H1 (cell line): ENCODE results near the gene SPTBN5. TPM values are rescaled to one million over a fixed set of nuclear protein-coding genes. Genes with fewer than 3 reads are reported as not detected.

ENCODE experiments used
- CTCF ChIA-PET: fragments of 300-600 bp; sonication (Branson Sonifier 250); formaldehyde crosslinking; loops from one replicate; lab custom pipeline; 2021; ENCODE audit not compliant: partially characterized antibody; lab: Charles Lee
- POLR2A ChIA-PET: fragments of 300-600 bp; sonication (Branson Sonifier 250); formaldehyde crosslinking; loops from one replicate; lab custom pipeline; 2021; ENCODE audit warnings: inconsistent platforms; ENCODE audit not compliant: partially characterized antibody; lab: Charles Lee
- DNase-seq, 2 experiments: peaks; one replicate each; pipeline versions ENCODE4 v3.0.0 to v3.0.0-alpha.2; 2010 to 2022; ENCODE audit warnings: low spot score in 2 of 2, low read depth in 1 of 2, mixed read lengths in 1 of 2
- FAIRE-seq: peaks from 2 replicates; lab custom pipeline; 2011; peaks lifted over from hg19 to GRCh38; lab: Jason Lieb, UNC
- H2AFZ ChIP-seq: 2 replicates; pipeline ENCODE4 v1.8.1; 2012; ENCODE audit warnings: low read length, inconsistent platforms
- H2AK5ac ChIP-seq: 2 replicates; pipeline ENCODE4 v1.6.1; 2013; ENCODE audit warnings: low read depth, low read length
- H2BK120ac ChIP-seq: replicated peaks from 2 replicates; pipeline ENCODE3; 2013; ENCODE audit warnings: low read depth, low read length, inconsistent platforms
- H2BK12ac ChIP-seq: 2 replicates; pipeline ENCODE4 v1.6.1; 2013; ENCODE audit warnings: low read depth, low read length
- H2BK15ac ChIP-seq: 2 replicates; pipeline ENCODE4 v1.6.1; 2013; ENCODE audit warnings: low read length
- H2BK20ac ChIP-seq: 2 replicates; pipeline ENCODE4 v1.6.1; 2013; ENCODE audit warnings: low read length
- H2BK5ac ChIP-seq: 2 replicates; pipeline ENCODE4 v1.6.1; 2013; ENCODE audit warnings: low read depth, low read length
- H3K14ac ChIP-seq: 2 replicates; pipeline ENCODE4 v1.6.1; 2013; ENCODE audit warnings: inconsistent platforms; ENCODE audit not compliant: insufficient read length
- H3K18ac ChIP-seq: 2 replicates; pipeline ENCODE4 v1.6.1; 2013; ENCODE audit warnings: low read length; ENCODE audit errors: extremely low read depth
- H3K23ac ChIP-seq: 2 replicates; pipeline ENCODE4 v1.6.1; 2013; ENCODE audit warnings: inconsistent platforms; ENCODE audit not compliant: insufficient read length
- H3K23me2 ChIP-seq: 2 replicates; pipeline ENCODE4 v1.6.1; 2013; ENCODE audit warnings: low read depth, low read length
- H3K27ac ChIP-seq: 2 replicates; pipeline ENCODE4 v1.6.1; 2011; ENCODE audit warnings: low read depth, low read length, inconsistent platforms
- H3K27me3 ChIP-seq, 4 experiments: replicated peaks in 1 of 4; 1 replicate in 1 of 4; 2 replicates in 3 of 4; pipeline versions ENCODE4 v1.6.1 to v1.8.1; 2011 to 2013; ENCODE audit warnings: low read length in 3 of 4, mild to moderate bottlenecking in 3 of 4, inconsistent platforms in 2 of 4, mixed read lengths in 2 of 4, moderate library complexity in 1 of 4; ENCODE audit not compliant: control insufficient read depth in 3 of 4, insufficient read depth in 3 of 4; ENCODE audit errors: extremely low read depth in 1 of 4
- H3K36me3 ChIP-seq, 4 experiments: 2 replicates each; pipeline versions ENCODE4 v1.6.1 to v1.8.1; 2011 to 2013; ENCODE audit warnings: mild to moderate bottlenecking in 4 of 4, low read length in 3 of 4, moderate library complexity in 2 of 4, control low read depth in 1 of 4, inconsistent platforms in 1 of 4; ENCODE audit not compliant: insufficient read depth in 4 of 4, control insufficient read depth in 2 of 4
- H3K4ac ChIP-seq: replicated peaks from 2 replicates; pipeline ENCODE3; 2013; ENCODE audit warnings: low read length, low read depth, mixed read lengths, inconsistent platforms; ENCODE audit not compliant: insufficient read length
- H3K4me1 ChIP-seq, 4 experiments: replicated peaks in 1 of 4; 1 replicate in 1 of 4; 2 replicates in 3 of 4; pipeline versions ENCODE4 v1.6.1 to v1.8.1; 2011 to 2013; ENCODE audit warnings: low read length in 3 of 4, inconsistent platforms in 2 of 4, mixed read lengths in 1 of 4; ENCODE audit not compliant: insufficient read depth in 4 of 4, control insufficient read depth in 3 of 4
- H3K4me2 ChIP-seq, 2 experiments: 2 replicates each; pipeline versions ENCODE4 v1.6.1 to v1.8.1; 2011 to 2013; ENCODE audit warnings: low read depth in 2 of 2, low read length in 2 of 2, control low read depth in 1 of 2, inconsistent platforms in 1 of 2, mild to moderate bottlenecking in 1 of 2; ENCODE audit not compliant: insufficient read depth in 1 of 2
- H3K4me3 ChIP-seq, 4 experiments: fragments of 200-600, 300-600 bp in 1 of 4; sonication (generic), shearing (Covaris generic), sonication (Bioruptor Twin) in 1 of 4; 2 replicates each; pipeline versions ENCODE4 v1.5.1 to v1.8.1; 2011 to 2016; ENCODE audit warnings: low read length in 4 of 4, low read depth in 3 of 4, control low read depth in 2 of 4, inconsistent platforms in 2 of 4, mild to moderate bottlenecking in 2 of 4, mixed read lengths in 1 of 4, moderate library complexity in 1 of 4; ENCODE audit not compliant: insufficient read depth in 2 of 4; ENCODE audit errors: extremely low read depth in 1 of 4
- H3K56ac ChIP-seq: replicated peaks from 2 replicates; pipeline ENCODE3; 2013; ENCODE audit warnings: low read depth, mild to moderate bottlenecking, mixed read lengths, low read length, inconsistent platforms; ENCODE audit not compliant: insufficient read length
- H3K79me1 ChIP-seq: 2 replicates; pipeline ENCODE4 v1.6.1; 2013; ENCODE audit warnings: low read depth, low read length, control low read depth
- H3K79me2 ChIP-seq, 2 experiments: 2 replicates each; pipeline versions ENCODE4 v1.6.1 to v1.8.1; 2012 to 2013; ENCODE audit warnings: low read length in 2 of 2, mild to moderate bottlenecking in 2 of 2, inconsistent platforms in 1 of 2; ENCODE audit not compliant: insufficient read depth in 2 of 2, control insufficient read depth in 1 of 2
- H3K9ac ChIP-seq, 4 experiments: replicated peaks in 1 of 4; 1 replicate in 1 of 4; 2 replicates in 3 of 4; pipeline versions ENCODE4 v1.6.1 to v1.8.1; 2011 to 2013; ENCODE audit warnings: low read depth in 3 of 4, low read length in 3 of 4, control low read depth in 2 of 4, mild to moderate bottlenecking in 2 of 4, moderate library complexity in 2 of 4, inconsistent platforms in 1 of 4; ENCODE audit errors: extremely low read depth in 1 of 4
- H3K9me3 ChIP-seq, 2 experiments: 2 replicates each; pipeline versions ENCODE4 v1.6.1 to v1.8.1; 2012 to 2013; ENCODE audit warnings: mild to moderate bottlenecking in 2 of 2, moderate library complexity in 2 of 2, control low read depth in 1 of 2, inconsistent platforms in 1 of 2, low read depth in 1 of 2, low read length in 1 of 2, mixed read lengths in 1 of 2; ENCODE audit not compliant: insufficient read depth in 2 of 2
- H4K20me1 ChIP-seq, 2 experiments: replicated peaks in 1 of 2; 2 replicates each; pipeline versions ENCODE3 to v1.8.1; 2011 to 2013; ENCODE audit warnings: inconsistent platforms in 2 of 2, low read length in 2 of 2, mild to moderate bottlenecking in 1 of 2; ENCODE audit not compliant: insufficient read depth in 2 of 2, control insufficient read depth in 1 of 2
- H4K5ac ChIP-seq: 2 replicates; pipeline ENCODE4 v1.6.1; 2013; ENCODE audit warnings: low read length, low read depth, mixed read lengths, inconsistent platforms; ENCODE audit not compliant: insufficient read length
- H4K8ac ChIP-seq: 2 replicates; pipeline ENCODE4 v1.8.0; 2013; ENCODE audit warnings: mild to moderate bottlenecking, moderate library complexity, low read length, inconsistent platforms; ENCODE audit not compliant: insufficient read depth; ENCODE audit errors: extremely low read depth
- H4K91ac ChIP-seq: replicated peaks from 2 replicates; pipeline ENCODE3; 2013; ENCODE audit warnings: low read length, mixed read lengths, inconsistent platforms; ENCODE audit not compliant: insufficient read length
- BRCA1 ChIP-seq: IDR thresholded peaks from 2 replicates; pipeline ENCODE4 v1.6.1; 2012; ENCODE audit warnings: low read depth, low read length, improper control_type of control experiment
- CTBP2 ChIP-seq: IDR thresholded peaks from 2 replicates; pipeline ENCODE4 v1.7.0; 2011; ENCODE audit warnings: borderline replicate concordance, mild to moderate bottlenecking, moderate library complexity, mixed read lengths, low read length; ENCODE audit not compliant: insufficient read depth, insufficient read length
- HDAC2 ChIP-seq, 2 experiments: fragments of 300-600 bp in 1 of 2; sonication (generic) in 1 of 2; IDR thresholded peaks; 2 replicates each; pipeline ENCODE4 v1.6.1; 2011 to 2012; ENCODE audit warnings: low read depth in 2 of 2, low read length in 2 of 2, mild to moderate bottlenecking in 2 of 2, moderate library complexity in 2 of 2, borderline replicate concordance in 1 of 2, inconsistent platforms in 1 of 2
- KDM1A ChIP-seq: fragments of 200-600, 300-600 bp; sonication (generic); IDR thresholded peaks from 2 replicates; pipeline ENCODE4 v1.7.1; 2016; ENCODE audit warnings: mild to moderate bottlenecking, low read length, borderline replicate concordance
- KDM4A ChIP-seq: IDR thresholded peaks from one replicate; pipeline ENCODE4 v1.7.1; 2012; ENCODE audit warnings: low read depth, mild to moderate bottlenecking, moderate library complexity, low read length, inconsistent platforms; ENCODE audit not compliant: severe bottlenecking
- MAFK ChIP-seq: IDR thresholded peaks from 2 replicates; pipeline ENCODE4 v1.6.1; 2012; ENCODE audit warnings: low read depth, mild to moderate bottlenecking, improper control_type of control experiment, low read length
- NANOG ChIP-seq: IDR thresholded peaks from 2 replicates; pipeline ENCODE4 v1.6.1; 2011; ENCODE audit warnings: low read length, low read depth, mild to moderate bottlenecking, inconsistent platforms; ENCODE audit not compliant: insufficient read depth, poor library complexity, severe bottlenecking
- NRF1 ChIP-seq: IDR thresholded peaks from 2 replicates; pipeline ENCODE4 v1.6.1; 2011; ENCODE audit warnings: mild to moderate bottlenecking, low read depth, low read length, improper control_type of control experiment
- POU5F1 ChIP-seq: IDR thresholded peaks from 2 replicates; pipeline ENCODE4 v1.6.1; 2011; ENCODE audit warnings: low read depth, mild to moderate bottlenecking, low read length, moderate library complexity
- RBBP5 ChIP-seq: IDR thresholded peaks from 2 replicates; pipeline ENCODE4 v1.7.1; 2012; ENCODE audit warnings: low read depth, mild to moderate bottlenecking, inconsistent platforms, low read length, moderate library complexity, borderline replicate concordance
- RFX5 ChIP-seq: IDR thresholded peaks from 2 replicates; pipeline ENCODE4 v1.6.1; 2011; ENCODE audit warnings: low read depth, low read length, improper control_type of control experiment, borderline replicate concordance
- SIX5 ChIP-seq: IDR thresholded peaks from 2 replicates; pipeline ENCODE4 v1.6.1; 2011; ENCODE audit warnings: mild to moderate bottlenecking, low read depth, low read length
- SP1 ChIP-seq: IDR thresholded peaks from 2 replicates; pipeline ENCODE4 v1.6.1; 2011; ENCODE audit warnings: low read depth, low read length
- YY1 ChIP-seq: IDR thresholded peaks from 2 replicates; pipeline ENCODE4 v1.6.1; 2011; ENCODE audit warnings: low read depth, mild to moderate bottlenecking, low read length
- WGBS, 2 experiments: shearing (Covaris generic) in 1 of 2; methylation state at CpG; one replicate each; pipeline versions ENCODE4 v1.1.6 to v1.1.7; 2013 to 2015; ENCODE audit warnings: low lambda C conversion rate in 2 of 2, mixed read lengths in 2 of 2, inconsistent platforms in 1 of 2, low coverage in 1 of 2, missing lambda C conversion rate in 1 of 2; ENCODE audit not compliant: insufficient replicate concordance in 2 of 2, insufficient coverage in 1 of 2, insufficient read length in 1 of 2; ENCODE audit errors: extremely low coverage in 1 of 2, missing lambda C conversion rate in 1 of 2; 5-methylcytosine and 5-hydroxymethylcytosine counted together
- polyA plus RNA-seq, 7 experiments: library from polyadenylated mRNA; depleted of rRNA in 3 of 7; stranded (reverse) in 5 of 7; unstranded in 2 of 7; fragments of >200 nt in 5 of 7; fragments of 200-250 nt in 2 of 7; gene quantifications; 1 replicate in 5 of 7; 2 replicates in 1 of 7; 4 replicates in 1 of 7; pipeline versions ENCODE4 v1.2.1 to v1.2.3, GENCODE V29; 2011 to 2013; ENCODE audit warnings: missing spikeins in 2 of 7, mixed read lengths in 2 of 7
- total RNA-seq: library from RNA; stranded (reverse); fragmentation: NEBNext Ultra II Directional; extraction: Animal tissue kit (Norgen Biotek cat#: 25700); gene quantifications from 2 replicates; pipeline ENCODE4 v1.2.1, GENCODE V29; 2021

Gene SPTBN5
- total and polyA plus RNA-seq, 2 of the 8 experiments (the other 6 are each of a cell fraction or from before 2014, with no cell fraction given) = 0.32 to 0.84 TPM

- no peaks in the 10 kb centered on the region for H3K23me2 ChIP-seq
- H2AK5ac ChIP-seq = no peak overlapping the region
- no peak overlapping the region for H3K14ac ChIP-seq
- H3K4me3 ChIP-seq = no peak overlapping the region
- H4K8ac ChIP-seq = no peak overlapping the region
- H2AFZ ChIP-seq = no peak overlapping the region
- H3K79me2 ChIP-seq = no peaks in the 10 kb centered on the region
- no peaks in the 10 kb centered on the region for H3K79me1 ChIP-seq
- H3K9ac ChIP-seq = no peak overlapping the region
- ChIA-PET CTCF (interaction anchor here (1.0 to 2.5 kb wide), 5 partner anchors 8 to 53 kb away, joined by 3 to 24 read pairs (median 3); no protein-coding TSS in a partner anchor), POLR2A (interaction anchor here (1.2 kb wide), 1 partner anchor 15 kb away, joined by 4 read pairs; no protein-coding TSS in a partner anchor)
- H3K27ac ChIP-seq = no peak overlapping the region
- H2BK120ac ChIP-seq = no peak overlapping the region
- no peak overlapping the region for H4K91ac ChIP-seq
- no peak overlapping the region for H2BK20ac ChIP-seq
- peaks cover 3 to 11% (median 7%) of the 10 kb centered on the region in 4 experiments; a peak in 4 of 8 replicates for H3K36me3 ChIP-seq
- H3K27me3 ChIP-seq = no peaks in the 10 kb centered on the region
- no peak overlapping the region for H3K56ac ChIP-seq
- FAIRE-seq = no peak
- H4K20me1 ChIP-seq = no peaks in the 10 kb centered on the region
- H3K4me2 ChIP-seq = no peak overlapping the region
- no peak overlapping the region for H3K23ac ChIP-seq
- 82% methylated on average over 6 of the region's 6 CpGs; no CpG with 5 or more reads in 1 of the 2 experiments for WGBS, 2 experiments
- DNase-seq = no peak
- H3K18ac ChIP-seq = no peak overlapping the region
- H3K9me3 ChIP-seq = no peaks in the 10 kb centered on the region
- no peak overlapping the region for H3K4ac ChIP-seq
- H3K4me1 ChIP-seq = peaks cover 0 to 2% (median 0%) of the 10 kb centered on the region in 4 experiments; a peak in 1 of 7 replicates
- no peak overlapping the region for H4K5ac ChIP-seq
- H2BK15ac ChIP-seq = no peak overlapping the region
- no peak overlapping the region for H2BK12ac ChIP-seq
- no peak overlapping the region for H2BK5ac ChIP-seq
- TF ChIP-seq SIX5 (no peak), SP1 (no peak), NANOG (no peak), YY1 (no peak), POU5F1 (no peak), MAFK (no peak), KDM4A (no peak), NRF1 (no peak), KDM1A (no peak), HDAC2 (IDR thresholded peaks at IDR 0.05; ENCODE audit: borderline replicate concordance in 1 of 2, low read depth in 2 of 2, low read length in 2 of 2) (no peak), CTBP2 (no peak), RFX5 (no peak), RBBP5 (no peak), BRCA1 (no peak)
These were observed 2.7 kb upstream of the SPTBN5 start for GRCh38 chr15:41896566-41896965.
